ENCODE measurements around the gene GFRA1.

DNA sequence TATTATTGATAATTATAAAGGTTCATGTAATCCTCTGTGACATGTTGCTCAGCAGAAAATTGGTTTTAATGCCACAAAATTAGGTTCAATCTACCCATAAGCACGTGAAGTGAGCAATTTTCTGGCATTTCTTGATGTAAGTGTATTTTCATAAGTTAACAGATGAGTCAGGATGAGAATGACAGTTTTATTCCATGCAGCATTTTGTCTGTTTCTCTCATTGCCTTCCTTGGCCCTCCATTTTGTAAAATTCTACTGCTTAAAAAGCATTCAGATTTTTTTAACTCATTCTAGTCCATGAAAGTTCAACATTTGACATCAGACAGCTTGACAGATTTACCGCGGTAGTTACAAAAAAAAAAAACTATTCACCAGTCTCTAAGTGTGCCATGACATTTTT, 4.0 kb upstream of the GFRA1 start:
- TF ChIP-seq GATA2 (IDR thresholded peaks at IDR 0.05; ENCODE audit: low read depth, low read length) (no peak), GATA3 (IDR thresholded peaks at IDR 0.05; ENCODE audit: low read depth, low read length) (no peak)
